22Rv1 (cell line): ENCODE data around the gene GPRIN1.

Source experiments
- H3K27ac ChIP-seq: fragments of 450-650 bp; 2 replicates; pipeline ENCODE4 v1.5.1; 2017
- CTCF ChIP-seq: fragments of 450-650 bp; IDR thresholded peaks from 2 replicates; pipeline ENCODE4 v1.5.1; 2017; ENCODE audit warnings: mild to moderate bottlenecking
- ZFX ChIP-seq: fragments of 450-650 bp; IDR thresholded peaks from 2 replicates; pipeline ENCODE4 v1.6.1; 2017; ENCODE audit warnings: antibody characterized with exemption, borderline replicate concordance

GPRIN1 gene

DNA sequence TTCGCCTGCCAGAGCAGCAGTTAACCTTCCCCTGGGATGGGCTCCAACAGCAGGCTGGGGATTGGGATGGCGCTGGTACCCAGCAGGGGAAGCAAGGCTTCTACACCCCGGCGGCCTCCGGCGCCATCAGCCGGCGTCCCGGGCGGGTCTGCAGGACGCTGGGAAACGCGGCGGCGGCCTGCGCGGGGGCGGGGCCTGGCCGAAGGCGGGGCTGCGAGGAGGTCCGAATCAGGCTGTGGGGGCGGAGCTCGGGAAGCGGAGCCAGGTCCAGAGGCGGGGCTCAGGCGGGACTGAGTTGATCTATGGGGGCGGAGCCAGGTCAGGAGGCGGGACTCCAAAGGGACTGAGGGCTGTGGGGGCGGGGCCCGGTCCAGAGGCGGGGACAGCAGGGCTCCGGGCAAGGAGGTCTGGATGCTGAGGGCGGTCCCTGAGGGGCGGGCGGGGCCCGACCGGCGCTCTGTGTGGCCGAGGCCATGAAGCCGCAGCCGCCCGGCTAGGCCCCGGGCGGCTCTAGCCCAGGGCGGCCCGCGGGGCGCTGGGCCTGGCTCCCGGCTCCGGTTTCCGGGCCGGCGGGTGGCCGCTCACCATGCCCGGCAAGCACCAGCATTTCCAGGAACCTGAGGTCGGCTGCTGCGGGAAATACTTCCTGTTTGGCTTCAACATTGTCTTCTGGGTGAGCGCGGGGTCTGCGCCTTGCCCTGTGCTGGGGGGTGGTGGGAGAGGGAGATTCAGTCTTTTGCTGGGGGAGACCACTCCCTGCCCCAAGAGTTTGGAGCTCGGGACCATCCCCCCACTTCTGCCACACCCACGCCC is 37.3 kb upstream of the GPRIN1 start, which contains the start of gene TSPAN17:
Gene TSPAN17, plus strand, starts transcription at position 455 of the 813 bp plus-strand sequence. Its CDS starts 132 bp downstream, at position 587.
- TF ChIP-seq ZFX (no peak), CTCF (peak; percentile 25; the same call in 1 of the 2 replicates)
- H3K27ac ChIP-seq: peak within 1 kb of the TSS; percentile 60

GRCh38 chr5:176646707-176647029 is 36.7 kb upstream of the GPRIN1 start:
- TF ChIP-seq ZFX: no peak
- no peak for TF ChIP-seq CTCF
- peak overlapping the region; percentile 60 for H3K27ac ChIP-seq

DNA sequence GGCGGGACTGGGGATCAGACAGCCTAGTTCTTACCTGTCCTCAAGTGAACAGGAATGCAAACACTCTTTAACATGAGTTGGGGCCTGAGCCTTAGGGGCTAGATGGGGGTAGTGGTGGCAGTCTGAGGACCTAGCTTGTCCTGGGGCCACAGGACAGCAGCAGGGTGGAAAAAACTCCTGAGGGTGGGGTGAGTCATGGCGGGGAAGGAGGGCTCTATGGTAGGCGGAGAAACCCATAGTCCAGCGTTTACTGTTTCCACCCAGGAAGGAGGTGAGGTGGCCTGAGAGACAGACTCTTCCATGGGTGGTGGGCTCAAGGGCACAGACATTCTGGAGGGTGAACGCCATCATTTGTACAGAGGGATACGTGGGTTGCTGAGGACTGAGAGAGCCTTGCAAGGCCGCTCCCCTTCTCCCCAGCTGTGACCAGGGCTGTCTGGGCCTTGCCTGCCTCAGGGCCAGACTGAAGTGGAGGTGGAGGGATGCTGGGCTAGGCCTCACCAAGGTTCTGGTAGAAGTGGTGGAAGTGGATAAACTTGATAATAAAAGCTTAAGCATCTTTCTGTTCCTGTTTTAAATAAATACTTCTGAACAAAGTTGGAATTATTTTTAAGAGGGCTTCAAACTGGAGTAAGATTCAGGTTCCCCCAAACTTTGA is 36.2 kb upstream of the GPRIN1 start:
- no peak for TF ChIP-seq ZFX
- TF ChIP-seq CTCF: no peak
- peak overlapping the region; percentile 60 for H3K27ac ChIP-seq

DNA sequence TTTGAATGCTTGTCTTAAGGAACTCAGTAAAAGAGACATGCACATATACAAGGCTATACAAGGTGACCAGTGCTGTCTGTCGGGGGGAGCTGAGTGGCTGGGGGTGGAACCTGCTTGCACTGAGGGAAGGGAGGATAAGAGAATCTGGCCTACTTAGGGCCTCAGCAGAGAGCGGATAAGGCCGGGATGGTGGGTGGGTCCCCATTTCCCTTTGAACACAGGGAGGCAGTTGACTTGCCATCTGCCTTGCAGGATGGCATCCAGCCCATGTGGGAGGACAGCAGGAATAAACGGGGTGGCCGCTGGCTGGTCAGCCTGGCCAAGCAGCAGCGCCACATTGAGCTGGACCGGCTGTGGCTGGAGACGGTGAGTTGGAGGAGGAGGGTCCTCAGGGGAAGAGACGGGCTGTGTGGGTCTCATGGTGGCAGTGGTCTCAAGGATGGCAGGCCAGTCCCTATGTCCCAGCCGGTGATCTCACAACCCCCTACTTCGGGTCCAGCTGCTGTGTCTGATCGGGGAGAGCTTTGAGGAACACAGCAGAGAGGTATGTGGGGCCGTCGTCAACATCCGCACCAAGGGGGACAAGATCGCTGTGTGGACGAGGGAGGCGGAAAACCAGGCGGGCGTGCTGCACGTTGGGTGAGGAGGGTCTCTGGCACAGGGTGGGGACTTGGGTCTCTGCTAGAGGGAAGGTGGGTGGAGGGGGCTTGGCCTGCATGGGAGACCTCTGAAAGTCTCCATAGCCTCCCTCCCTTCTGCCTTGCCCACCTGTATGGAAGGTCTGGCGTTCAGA is 35.1 kb upstream of the GPRIN1 start:
- no peak for TF ChIP-seq ZFX
- no peak for TF ChIP-seq CTCF
- no peak overlapping the region for H3K27ac ChIP-seq

- TF ChIP-seq CTCF: no peak
- no peak overlapping the region for H3K27ac ChIP-seq
Observed at GRCh38 chr5:176644294-176644693, 34.3 kb upstream of the GPRIN1 start.

DNA sequence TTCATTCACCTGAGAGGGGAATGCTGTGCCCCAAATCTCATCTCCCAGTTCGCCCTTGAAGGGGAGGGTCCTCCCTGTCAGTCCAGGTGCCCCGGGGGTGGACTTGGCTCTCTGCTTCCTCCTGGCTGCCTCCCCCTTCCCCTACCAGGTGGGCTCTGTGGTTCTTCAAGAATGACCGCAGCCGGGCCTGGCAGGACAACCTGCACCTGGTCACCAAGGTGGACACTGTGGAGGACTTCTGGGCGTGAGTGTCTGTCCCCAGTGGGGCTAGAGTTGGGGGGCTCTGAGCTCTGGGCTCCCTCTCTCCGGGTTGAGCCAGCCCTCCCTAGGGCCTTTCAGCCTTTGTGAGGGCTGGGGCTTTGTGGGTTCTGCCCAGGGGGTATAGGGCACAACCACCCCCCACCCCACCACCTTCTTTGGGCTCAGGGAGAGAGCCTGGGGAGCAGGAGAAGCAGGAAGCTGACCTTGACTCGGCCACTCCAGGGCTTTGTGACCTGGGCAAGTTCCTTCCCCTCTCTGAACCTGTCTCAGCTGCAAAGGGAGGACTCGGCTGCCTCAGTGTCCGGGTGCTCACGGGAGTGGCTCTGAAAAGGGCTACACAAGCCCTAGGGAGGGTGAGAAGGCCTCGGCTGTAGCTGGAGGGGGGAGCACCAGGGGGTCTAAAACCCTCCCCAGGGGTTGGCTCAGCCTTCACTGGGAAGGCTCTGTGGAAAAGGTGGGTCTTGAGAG is 33.7 kb upstream of the GPRIN1 start:
- TF ChIP-seq ZFX (no peak), CTCF (no peak)
- H3K27ac ChIP-seq: peak overlapping the region; percentile 29; the same call in 1 of the 2 replicates
